Osteoblast (primary cell): ENCODE results near the gene DOC2A. TPM values are rescaled to one million over a fixed set of nuclear protein-coding genes. Genes with fewer than 3 reads are reported as not detected.

ENCODE experiments used
- DNase-seq: peaks from one replicate; pipeline ENCODE4 v3.0.0; 2011; ENCODE audit warnings: low spot score, mixed read lengths; ENCODE audit not compliant: insufficient read length; ENCODE audit errors: missing footprints
- H2AFZ ChIP-seq: 2 replicates; pipeline ENCODE4 v1.6.0; 2011; ENCODE audit warnings: mild to moderate bottlenecking, low read length
- H3K27ac ChIP-seq: 2 replicates; pipeline ENCODE4 v1.5.1; 2011; ENCODE audit warnings: mild to moderate bottlenecking, low read depth, low read length, moderate library complexity
- H3K27me3 ChIP-seq: 2 replicates; pipeline ENCODE4 v1.6.0; 2012; ENCODE audit warnings: mild to moderate bottlenecking, control low read depth, inconsistent platforms, low read length, moderate library complexity; ENCODE audit not compliant: insufficient read depth
- H3K36me3 ChIP-seq: 2 replicates; pipeline ENCODE4 v1.5.1; 2011; ENCODE audit warnings: mild to moderate bottlenecking, low read length, control low read depth, moderate library complexity; ENCODE audit not compliant: insufficient read depth
- H3K4me1 ChIP-seq: 2 replicates; pipeline ENCODE4 v1.5.1; 2011; ENCODE audit warnings: mild to moderate bottlenecking, low read length, control low read depth, moderate library complexity; ENCODE audit not compliant: insufficient read depth
- H3K4me2 ChIP-seq: 2 replicates; pipeline ENCODE4 v1.6.0; 2011; ENCODE audit warnings: mild to moderate bottlenecking, low read length; ENCODE audit not compliant: insufficient read depth
- H3K4me3 ChIP-seq: fragments of 200-600 bp; sonication (generic); 3 replicates; pipeline ENCODE4 v1.5.1; 2012; ENCODE audit warnings: mild to moderate bottlenecking, low read length, inconsistent platforms; ENCODE audit not compliant: insufficient read depth
- H3K79me2 ChIP-seq: 2 replicates; pipeline ENCODE4 v1.6.0; 2012; ENCODE audit warnings: mild to moderate bottlenecking, low read length, control low read depth, inconsistent platforms; ENCODE audit not compliant: insufficient read depth
- H3K9me3 ChIP-seq: 2 replicates; pipeline ENCODE4 v1.5.1; 2011; ENCODE audit warnings: low read depth, low read length, control low read depth
- H4K20me1 ChIP-seq: 2 replicates; pipeline ENCODE4 v1.6.0; 2012; ENCODE audit warnings: mild to moderate bottlenecking, low read length, control low read depth; ENCODE audit not compliant: insufficient read depth
- total RNA-seq: library from RNA; depleted of rRNA; stranded (reverse); fragments of >200 nt; gene quantifications from 2 replicates; pipeline ENCODE4 v1.2.3, GENCODE V29; 2012
- TF ChIP-seq, protein P1 (sequence below): IDR thresholded peaks from 2 replicates; pipeline ENCODE4 v1.5.1; 2011; ENCODE audit warnings: mild to moderate bottlenecking, low read depth, low read length, moderate library complexity; ENCODE audit errors: extremely low read depth

The DOC2A gene
- total RNA-seq, 1 donor, result not detected

DNA sequence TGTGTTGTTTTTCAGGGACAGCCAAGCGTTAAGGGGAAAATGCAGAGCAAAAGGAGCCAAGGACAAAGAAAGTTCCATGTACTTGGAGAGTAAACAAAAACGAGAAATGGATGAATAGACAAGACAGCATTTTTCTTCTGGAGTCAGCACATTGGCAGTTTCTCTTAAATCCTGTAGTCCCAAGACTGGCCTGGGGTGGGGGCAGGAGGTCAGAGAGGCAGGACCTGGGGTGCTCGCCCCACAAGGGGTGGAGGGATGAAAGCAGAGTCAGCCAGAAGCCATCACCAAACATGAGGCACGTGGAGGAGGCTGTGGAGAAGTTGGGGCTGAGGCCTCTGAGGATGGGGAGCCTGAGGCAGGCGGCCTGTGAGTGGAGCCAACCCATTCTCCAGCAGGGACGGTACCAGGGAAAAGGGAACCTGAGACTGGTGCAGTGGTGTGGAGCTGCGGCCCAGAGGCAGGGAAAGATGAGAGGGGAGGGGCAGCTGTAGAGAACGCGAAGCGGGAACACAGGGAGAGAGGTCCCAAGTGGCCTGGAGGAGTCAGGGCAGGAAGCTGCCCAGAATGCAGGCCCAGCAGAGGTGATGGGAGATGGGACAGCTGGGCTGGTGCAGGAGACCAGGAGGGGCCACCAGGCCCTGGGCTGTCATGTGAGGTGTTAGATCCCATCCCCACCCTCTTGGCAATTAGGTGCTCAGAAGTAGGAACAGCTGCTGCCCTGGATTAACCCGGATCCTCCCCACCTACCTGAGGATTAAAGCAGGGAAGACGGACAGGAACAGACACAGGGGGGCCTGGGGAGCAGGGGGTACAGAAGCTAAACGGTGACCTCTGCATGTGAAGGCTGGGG is 17.0 kb upstream of the DOC2A start:
- H3K9me3 ChIP-seq, result no peaks in the 10 kb centered on the region
- peaks cover 6% of the 10 kb centered on the region for H4K20me1 ChIP-seq
- no peaks in the 10 kb centered on the region for H3K79me2 ChIP-seq
- no peak overlapping the region for H3K4me3 ChIP-seq
- H3K4me2 ChIP-seq, result no peak overlapping the region
- DNase-seq, result no peak
- peaks cover 44% of the 10 kb centered on the region for H3K27me3 ChIP-seq
- no peak overlapping the region for H3K27ac ChIP-seq
- no peak overlapping the region for H2AFZ ChIP-seq
- no peaks in the 10 kb centered on the region for H3K4me1 ChIP-seq
- no peaks in the 10 kb centered on the region for H3K36me3 ChIP-seq
- TF ChIP-seq, protein P1, sequence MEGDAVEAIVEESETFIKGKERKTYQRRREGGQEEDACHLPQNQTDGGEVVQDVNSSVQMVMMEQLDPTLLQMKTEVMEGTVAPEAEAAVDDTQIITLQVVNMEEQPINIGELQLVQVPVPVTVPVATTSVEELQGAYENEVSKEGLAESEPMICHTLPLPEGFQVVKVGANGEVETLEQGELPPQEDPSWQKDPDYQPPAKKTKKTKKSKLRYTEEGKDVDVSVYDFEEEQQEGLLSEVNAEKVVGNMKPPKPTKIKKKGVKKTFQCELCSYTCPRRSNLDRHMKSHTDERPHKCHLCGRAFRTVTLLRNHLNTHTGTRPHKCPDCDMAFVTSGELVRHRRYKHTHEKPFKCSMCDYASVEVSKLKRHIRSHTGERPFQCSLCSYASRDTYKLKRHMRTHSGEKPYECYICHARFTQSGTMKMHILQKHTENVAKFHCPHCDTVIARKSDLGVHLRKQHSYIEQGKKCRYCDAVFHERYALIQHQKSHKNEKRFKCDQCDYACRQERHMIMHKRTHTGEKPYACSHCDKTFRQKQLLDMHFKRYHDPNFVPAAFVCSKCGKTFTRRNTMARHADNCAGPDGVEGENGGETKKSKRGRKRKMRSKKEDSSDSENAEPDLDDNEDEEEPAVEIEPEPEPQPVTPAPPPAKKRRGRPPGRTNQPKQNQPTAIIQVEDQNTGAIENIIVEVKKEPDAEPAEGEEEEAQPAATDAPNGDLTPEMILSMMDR, result no peak

DNA sequence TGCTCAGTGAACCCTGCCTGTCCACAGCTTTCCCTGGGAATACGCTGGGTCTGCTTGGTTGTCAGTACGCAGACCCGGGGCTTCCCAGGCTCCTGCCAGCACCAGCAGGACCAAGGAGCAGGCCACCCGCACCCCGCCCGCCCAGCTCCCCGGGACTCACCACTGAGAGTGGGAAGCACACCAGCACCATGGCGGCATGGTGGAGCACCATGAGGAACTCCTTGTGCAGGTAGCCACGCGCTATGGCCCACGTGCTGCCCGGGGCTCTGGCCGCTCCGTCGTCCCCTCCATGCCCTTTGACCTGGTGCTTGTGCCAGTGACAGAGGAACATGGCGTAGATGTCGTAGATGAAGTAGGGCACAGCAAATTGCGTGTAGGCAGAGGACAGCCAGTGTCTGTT is 15.6 kb upstream of the DOC2A start:
- Histone ChIP-seq H4K20me1 (peaks cover under 1% of the 10 kb centered on the region), H3K36me3 (no peaks in the 10 kb centered on the region), H3K4me3 (no peak overlapping the region), H3K27ac (no peak overlapping the region), H2AFZ (no peak overlapping the region), H3K9me3 (no peaks in the 10 kb centered on the region), H3K79me2 (no peaks in the 10 kb centered on the region), H3K27me3 (peaks cover 37% of the 10 kb centered on the region), H3K4me1 (no peaks in the 10 kb centered on the region), H3K4me2 (no peak overlapping the region)
- TF ChIP-seq, protein P1, result no peak
- no peak for DNase-seq

DNA sequence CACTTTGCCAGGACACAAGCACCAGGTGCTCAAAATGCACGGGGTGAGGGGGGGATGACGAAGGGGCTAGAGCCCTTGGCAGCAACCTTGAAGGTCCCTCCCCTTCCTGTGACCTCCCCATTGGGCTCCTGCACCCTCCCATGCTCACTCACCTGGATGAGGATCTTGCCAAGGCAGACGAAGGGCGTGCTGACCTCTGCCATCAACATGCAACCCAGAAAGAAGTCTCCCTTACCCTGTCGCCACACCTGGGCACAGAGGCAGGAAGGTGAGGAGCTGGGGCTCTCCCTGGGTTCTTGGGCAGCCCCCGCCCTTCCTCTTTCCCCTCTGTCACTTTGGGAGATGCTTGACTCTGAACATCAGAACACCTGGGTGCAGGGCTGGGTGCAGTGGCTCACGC is 14.7 kb upstream of the DOC2A start:
- Histone ChIP-seq H2AFZ (no peak overlapping the region), H3K9me3 (no peaks in the 10 kb centered on the region), H3K79me2 (no peaks in the 10 kb centered on the region), H3K36me3 (no peaks in the 10 kb centered on the region), H3K27me3 (peaks cover 31% of the 10 kb centered on the region), H3K27ac (no peak overlapping the region), H3K4me3 (no peak overlapping the region), H3K4me1 (no peaks in the 10 kb centered on the region), H3K4me2 (no peak overlapping the region), H4K20me1 (no peaks in the 10 kb centered on the region)
- peak; percentile 41 for DNase-seq
- TF ChIP-seq, protein P1, result no peak

DNA sequence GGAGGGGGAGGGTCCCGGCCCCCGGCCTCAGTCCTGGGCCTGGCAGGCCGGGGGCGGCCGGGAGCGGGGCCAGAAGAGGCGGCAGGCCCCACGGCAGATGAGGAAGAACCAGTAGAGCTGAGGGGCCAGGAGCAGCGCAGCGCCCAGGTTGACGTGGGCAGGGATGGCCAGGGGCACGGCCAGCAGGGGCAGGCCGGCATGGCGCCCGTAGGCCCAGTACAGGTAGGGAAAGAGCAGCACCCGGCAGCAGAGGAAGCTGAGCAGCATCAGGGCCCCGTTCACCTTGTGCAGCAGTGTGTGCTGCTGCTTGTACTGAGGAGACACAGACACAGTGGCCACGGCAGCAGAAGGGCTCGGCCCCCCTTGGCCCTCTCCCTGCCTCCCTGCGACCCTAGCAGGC is 14.3 kb upstream of the DOC2A start:
- TF ChIP-seq, protein P1, result no peak

More for the DNA sequence above, 14.3 kb upstream of the DOC2A start:
- Histone ChIP-seq H3K9me3 (no peaks in the 10 kb centered on the region), H3K4me3 (no peak overlapping the region), H3K36me3 (no peaks in the 10 kb centered on the region), H3K79me2 (no peaks in the 10 kb centered on the region), H3K27ac (no peak overlapping the region), H4K20me1 (no peaks in the 10 kb centered on the region), H2AFZ (no peak overlapping the region), H3K27me3 (peaks cover 28% of the 10 kb centered on the region), H3K4me1 (no peaks in the 10 kb centered on the region), H3K4me2 (no peak overlapping the region)
- DNase-seq, result peak; percentile 27
